ENCODE measurements around the gene ZFYVE28.

Gene ZFYVE28

DNA sequence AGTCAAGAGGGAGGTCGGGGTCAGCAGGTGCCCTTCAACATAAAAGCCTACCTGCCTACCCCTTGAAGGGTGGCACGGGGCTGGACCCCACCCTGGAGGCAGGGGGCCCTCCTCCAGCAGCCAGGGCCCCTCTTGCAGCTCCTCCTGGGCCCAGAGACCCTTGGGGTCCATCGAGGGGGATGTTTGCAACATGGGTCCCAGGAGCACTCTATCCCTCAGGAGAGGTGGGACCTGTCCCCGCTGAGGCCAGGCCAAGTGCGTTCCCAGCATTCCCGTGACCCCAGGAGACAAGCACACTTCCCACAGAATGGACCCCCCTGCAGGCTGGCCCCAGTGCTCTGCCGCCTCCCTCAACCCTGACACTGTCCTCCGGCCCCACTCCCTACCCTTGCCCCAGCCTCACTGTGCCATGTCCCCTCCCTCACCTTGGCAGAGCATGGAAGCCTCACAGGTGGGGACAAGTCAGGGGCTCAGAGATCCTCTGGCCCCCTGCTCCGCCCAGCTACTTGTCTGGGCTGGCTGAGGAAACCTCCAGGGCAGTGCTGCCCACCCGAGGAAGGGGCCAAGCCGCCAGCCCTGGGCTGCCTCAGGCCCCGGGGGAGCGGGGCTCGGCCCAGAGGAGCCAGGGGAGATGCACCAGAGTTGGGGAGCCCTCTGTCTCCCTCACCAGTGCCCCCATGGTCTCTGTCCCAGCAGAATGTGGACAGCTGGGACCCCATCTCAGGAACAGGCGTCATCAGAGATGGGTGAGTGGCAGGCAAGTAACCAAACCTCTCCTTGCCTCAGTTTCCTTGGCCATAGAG lies 158.7 kb downstream of the ZFYVE28 start:
- Mint-ChIP-seq H3K4me3 (no peak overlapping the region), H3K27ac (no peak overlapping the region), H3K27me3 (no peaks in the 10 kb centered on the region), H3K9me3 (no peaks in the 10 kb centered on the region), H3K36me3 (peaks cover 4% of the 10 kb centered on the region), H3K4me1 (peaks cover 29% of the 10 kb centered on the region)
- no peak for ATAC-seq

DNA sequence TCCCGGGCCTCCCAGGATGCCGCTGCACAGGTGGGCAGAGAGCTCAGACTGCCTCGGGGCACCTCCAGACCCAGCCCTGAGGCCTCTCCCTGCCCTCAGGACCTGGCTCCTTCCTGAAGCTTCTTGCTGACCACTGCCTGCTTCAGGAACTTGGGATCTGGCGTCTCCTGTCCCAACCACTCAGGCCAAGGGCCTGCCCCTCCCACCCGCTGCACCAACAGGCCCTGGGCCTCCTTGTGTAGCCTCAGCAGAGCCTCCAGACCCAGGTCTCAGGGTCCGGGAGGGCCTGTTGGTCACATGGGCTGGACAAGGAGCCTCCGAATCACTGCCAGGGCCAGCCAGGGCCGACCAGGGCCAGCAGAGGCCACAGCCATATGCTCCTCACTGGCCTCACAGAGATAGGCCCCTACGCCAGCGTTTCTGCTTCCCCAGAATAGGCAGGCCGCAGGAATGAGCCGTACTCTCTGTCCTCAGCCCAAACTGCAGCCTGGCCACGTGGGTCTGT lies 159.4 kb downstream of the ZFYVE28 start:
- Mint-ChIP-seq H3K4me3 (no peak overlapping the region), H3K27ac (no peak overlapping the region), H3K27me3 (no peaks in the 10 kb centered on the region), H3K36me3 (peaks cover 11% of the 10 kb centered on the region), H3K9me3 (no peaks in the 10 kb centered on the region), H3K4me1 (peaks cover 27% of the 10 kb centered on the region)
- ATAC-seq, result no peak

DNA sequence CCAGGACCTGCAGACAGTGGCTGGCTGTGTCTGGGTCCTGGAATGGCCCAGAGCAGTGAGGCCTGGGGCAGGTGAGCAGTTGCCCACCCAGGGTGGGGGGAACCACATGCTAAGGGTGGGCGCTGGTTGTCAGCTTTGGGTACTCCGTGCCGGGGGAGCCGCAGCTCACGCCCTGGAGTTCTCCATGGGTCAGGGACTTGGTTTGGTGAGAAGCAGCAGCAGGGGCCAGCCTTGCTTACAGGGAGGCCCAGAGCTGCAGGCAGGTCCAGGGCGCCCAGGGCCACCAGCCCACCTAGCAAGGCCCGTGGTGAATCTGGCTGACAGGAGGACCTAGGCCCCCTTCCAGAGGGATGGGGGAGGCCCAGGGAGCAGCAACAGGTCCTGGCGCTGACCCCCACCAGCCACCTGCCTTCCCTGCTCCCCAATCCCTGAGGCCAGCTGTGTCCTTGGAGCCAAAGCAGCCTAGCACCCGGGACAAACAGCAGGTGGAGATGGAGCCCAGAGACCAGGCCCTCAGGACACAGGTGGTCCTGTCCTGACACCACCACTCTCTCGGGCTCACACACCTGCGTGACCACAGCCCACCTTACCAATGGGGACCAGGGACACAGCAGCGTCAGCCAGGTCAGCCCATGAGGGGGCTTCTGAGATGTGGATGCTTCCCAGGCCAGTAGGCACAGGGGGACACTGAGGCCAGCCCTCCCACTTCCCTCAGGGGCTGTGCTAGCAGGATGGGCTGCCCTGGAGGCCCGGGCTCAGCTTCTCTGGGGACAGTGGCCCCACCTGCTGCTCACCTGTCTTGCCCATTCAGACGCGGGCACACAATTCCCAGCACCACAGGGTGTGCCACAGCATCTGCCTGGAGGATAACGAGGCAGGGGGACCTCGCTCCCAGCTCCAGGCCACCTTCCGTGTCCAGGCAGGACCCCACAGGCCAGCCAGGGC lies 160.1 kb downstream of the ZFYVE28 start:
- Mint-ChIP-seq H3K27ac (peak overlapping the region; percentile 79), H3K4me3 (no peak overlapping the region), H3K36me3 (peaks cover 15% of the 10 kb centered on the region), H3K27me3 (no peaks in the 10 kb centered on the region), H3K9me3 (no peaks in the 10 kb centered on the region), H3K4me1 (peaks cover 20% of the 10 kb centered on the region)
- no peak for ATAC-seq

DNA sequence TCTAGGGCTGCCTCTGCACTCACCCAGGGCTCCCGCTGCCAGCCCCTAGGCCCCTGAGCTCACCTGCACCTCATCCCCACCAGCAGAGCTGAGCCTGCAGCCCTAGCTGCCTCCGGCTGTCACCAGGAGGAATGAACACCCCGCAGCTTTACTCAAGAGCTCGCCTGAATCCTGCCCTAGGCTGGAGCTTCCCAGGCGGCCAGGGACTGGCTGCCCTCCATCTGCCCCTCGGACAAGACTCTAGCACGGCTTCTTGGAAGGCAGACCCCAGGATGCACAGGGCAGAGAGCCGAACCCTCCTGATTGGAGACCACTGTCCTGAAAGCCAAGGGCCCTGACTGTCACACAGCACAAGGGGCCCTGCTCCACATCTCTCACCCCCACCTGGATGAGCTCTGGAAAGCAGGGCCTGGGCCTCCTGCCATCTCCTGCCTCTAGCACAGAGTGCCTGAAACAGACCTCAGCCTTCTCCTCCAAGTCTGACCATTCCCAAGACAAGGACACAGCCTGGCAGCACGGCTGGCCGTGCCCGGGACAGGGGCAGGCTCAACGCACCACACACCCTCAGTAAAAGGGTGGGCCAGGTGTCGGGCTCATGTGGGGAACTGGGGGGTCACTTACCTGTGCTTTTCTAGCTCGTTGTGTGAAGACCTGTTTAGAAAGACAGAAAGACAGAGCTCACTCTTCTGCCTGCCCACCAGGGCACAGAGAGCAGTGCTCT lies 160.9 kb downstream of the ZFYVE28 start:
- peaks cover 15% of the 10 kb centered on the region for H3K36me3 Mint-ChIP-seq
- H3K4me1 Mint-ChIP-seq, result peaks cover 18% of the 10 kb centered on the region
- peak overlapping the region; percentile 79 for H3K27ac Mint-ChIP-seq
- H3K4me3 Mint-ChIP-seq, result peak overlapping the region; percentile 19
- no peaks in the 10 kb centered on the region for H3K9me3 Mint-ChIP-seq
- ATAC-seq, result no peak
- H3K27me3 Mint-ChIP-seq, result no peaks in the 10 kb centered on the region

DNA sequence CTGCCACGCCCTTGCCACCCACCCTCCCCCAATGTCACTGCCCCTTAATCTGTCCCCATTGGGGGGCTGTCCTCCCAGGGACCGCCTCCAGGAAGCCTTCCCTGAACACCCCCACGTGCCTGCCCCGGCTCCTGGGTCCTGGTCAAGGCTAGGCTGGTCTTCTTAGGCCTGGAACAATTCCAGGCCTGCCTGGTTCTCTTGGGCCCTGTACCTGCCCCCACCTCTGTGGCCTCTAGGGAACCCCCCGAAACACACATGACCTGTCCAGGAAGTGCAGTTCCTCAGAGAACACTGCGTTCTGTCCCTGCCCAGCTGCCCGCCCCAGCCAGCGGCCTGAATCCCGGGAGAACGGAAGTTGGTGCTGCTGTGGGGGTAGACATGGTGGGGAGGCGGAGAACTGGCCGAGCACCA lies 161.7 kb downstream of the ZFYVE28 start:
- H3K27ac Mint-ChIP-seq, result peak overlapping the region; percentile 79
- H3K27me3 Mint-ChIP-seq, result no peaks in the 10 kb centered on the region
- peak overlapping the region; percentile 19 for H3K4me3 Mint-ChIP-seq
- peaks cover 18% of the 10 kb centered on the region for H3K4me1 Mint-ChIP-seq
- no peaks in the 10 kb centered on the region for H3K9me3 Mint-ChIP-seq
- H3K36me3 Mint-ChIP-seq, result peaks cover 20% of the 10 kb centered on the region
- peak; percentile 13 for ATAC-seq

DNA sequence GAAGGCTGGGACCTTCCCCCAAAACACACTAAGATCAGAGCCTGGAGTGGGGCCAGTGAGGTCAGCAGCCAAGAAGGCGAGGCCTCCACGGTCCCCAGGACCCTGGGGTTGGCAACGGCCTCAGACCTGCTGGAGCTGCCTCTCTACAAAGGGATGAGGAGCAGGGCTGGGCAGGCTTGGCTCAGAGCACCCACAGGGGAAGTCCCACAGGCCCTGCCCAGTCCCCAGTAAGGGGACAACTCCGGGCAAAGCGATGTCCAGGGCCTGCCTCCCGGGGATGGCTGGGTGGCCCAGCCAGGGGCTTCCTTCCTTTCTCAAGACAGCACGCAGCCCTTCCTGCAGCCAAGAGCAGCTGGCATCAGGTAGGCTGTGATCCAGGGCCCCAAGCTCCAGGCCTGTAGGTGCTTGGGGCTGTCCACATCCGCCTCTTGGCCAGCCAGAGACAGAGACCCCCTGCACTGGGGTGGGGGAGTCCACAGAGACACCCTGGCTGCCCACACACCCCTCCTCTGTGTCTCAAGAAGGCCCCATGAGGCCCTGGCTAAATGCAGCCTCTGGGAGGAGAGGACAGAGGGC lies 162.2 kb downstream of the ZFYVE28 start:
- no peaks in the 10 kb centered on the region for H3K9me3 Mint-ChIP-seq
- peaks cover 25% of the 10 kb centered on the region for H3K36me3 Mint-ChIP-seq
- ATAC-seq, result no peak
- no peak overlapping the region for H3K4me3 Mint-ChIP-seq
- no peaks in the 10 kb centered on the region for H3K27me3 Mint-ChIP-seq
- peak overlapping the region; percentile 79 for H3K27ac Mint-ChIP-seq
- H3K4me1 Mint-ChIP-seq, result peaks cover 18% of the 10 kb centered on the region

DNA sequence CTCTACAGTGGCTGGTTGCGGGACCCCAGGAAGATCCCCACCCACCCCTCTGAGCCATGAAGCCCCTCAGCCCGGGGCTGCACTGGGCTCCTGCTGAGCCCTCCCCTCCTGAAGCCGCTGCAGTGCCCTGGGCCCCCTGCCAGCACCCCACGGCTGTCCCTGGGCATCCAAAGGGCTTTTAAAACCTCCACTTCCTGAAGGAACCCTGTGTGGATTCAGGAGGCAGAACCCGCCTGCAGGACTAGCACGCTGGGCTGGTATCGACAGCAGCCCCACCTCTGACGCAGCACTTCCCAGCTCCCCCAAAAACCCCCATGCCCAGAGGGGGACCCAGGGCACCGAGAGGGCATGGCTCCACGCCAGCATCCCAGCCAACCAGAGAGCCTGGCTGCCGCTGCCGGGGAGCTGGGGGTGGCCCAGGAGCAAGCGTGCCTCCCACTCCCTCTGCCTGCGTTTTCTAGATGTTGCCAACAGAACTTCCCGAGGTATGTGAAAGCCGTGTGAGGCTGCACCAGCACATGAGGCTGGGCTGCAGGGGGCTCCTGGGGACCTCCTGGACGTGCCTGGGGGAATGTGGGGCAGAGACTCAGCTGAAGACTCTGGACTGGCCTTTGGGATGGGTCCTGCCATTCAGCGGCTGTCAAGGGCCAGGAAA lies 162.8 kb downstream of the ZFYVE28 start:
- Mint-ChIP-seq H3K27me3 (no peaks in the 10 kb centered on the region), H3K9me3 (no peaks in the 10 kb centered on the region), H3K27ac (peak overlapping the region; percentile 79), H3K4me3 (no peak overlapping the region), H3K4me1 (peaks cover 18% of the 10 kb centered on the region), H3K36me3 (peaks cover 25% of the 10 kb centered on the region)
- no peak for ATAC-seq

DNA sequence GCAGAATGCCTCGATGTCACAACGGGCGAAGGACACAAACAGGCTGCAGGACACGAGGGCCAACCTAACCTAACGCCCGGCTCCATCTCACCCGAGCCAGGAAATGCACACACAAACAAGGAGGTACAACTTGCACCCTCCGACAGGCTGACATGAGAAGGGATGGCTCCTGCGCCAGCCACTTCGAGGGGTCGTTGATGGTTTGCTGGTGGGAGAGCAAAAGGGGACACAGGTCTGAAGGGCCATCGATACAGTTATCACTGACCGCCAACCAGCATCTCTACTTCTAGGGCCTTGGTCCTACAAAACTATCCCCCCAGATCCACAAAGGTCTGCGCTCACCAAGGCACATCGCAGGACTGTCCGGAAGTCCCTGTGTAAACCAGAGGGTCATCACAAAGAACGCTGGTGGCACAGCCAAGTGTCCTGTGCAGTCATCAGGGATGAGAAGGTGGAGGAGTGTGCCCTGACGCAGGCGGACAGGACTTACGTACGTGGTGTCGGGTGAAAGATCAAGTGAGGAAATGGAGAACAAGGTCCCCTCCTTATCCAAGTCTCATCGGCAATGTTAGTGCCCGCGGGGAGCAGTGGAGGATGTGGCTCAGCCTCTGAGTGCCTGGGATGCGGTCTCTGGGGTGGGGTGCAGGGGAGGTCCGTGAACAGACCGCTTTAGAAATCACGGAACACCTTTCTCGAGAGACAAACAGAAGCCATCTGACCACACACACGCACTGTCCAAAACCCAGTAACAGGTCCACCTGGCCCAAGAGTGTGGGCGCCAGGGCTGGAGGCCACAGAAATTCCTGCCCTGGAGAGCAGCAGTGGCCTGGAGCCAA lies 163.6 kb downstream of the ZFYVE28 start:
- H3K27ac Mint-ChIP-seq, result peak overlapping the region; percentile 1
- H3K27me3 Mint-ChIP-seq, result no peaks in the 10 kb centered on the region
- no peak overlapping the region for H3K4me3 Mint-ChIP-seq
- peaks cover 30% of the 10 kb centered on the region for H3K36me3 Mint-ChIP-seq
- no peak for ATAC-seq
- peaks cover 18% of the 10 kb centered on the region for H3K4me1 Mint-ChIP-seq
- no peaks in the 10 kb centered on the region for H3K9me3 Mint-ChIP-seq

DNA sequence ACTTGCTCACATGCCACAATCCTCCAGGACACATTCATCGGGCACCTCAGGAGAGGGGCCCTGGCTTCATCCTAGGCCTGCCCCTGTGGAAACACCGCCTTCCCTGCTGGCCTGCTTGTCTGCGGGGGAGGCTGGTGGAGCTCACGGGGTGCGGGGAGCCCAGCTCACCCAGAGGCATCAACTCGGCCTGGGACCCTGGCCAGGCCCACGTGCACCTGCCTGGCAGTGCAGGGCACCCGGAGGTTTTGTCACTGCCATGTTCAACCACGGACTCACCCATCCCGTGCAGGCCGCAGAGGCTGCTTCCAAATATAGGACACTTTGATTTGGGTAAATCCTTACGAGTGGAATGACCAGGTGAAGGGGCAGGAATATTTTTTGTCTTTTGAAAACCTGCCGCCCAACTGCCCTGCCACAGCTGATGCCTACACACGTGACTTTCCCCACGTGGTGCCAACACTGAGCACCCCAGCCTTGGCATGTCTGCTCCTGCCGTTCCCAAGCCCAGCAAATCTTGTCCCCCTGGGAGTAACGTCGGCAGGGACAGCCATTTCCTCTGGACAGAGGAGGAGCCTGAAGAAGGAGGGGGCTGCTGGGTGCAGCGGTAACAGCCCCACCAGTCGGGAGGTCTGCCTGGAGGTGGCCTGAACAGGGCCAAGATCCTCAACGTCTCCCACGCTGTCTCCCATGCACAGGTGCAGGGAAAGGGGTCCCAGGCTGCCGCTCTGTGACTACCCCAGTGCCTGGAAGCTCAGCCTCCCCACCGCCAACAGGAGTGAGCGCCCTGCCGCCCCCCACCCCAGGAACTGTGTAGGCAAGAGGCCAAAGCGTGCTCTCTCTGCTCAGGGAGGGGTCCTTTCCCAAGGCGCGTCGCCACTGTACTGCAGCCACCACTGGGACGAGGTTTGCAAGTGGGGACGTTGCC lies 165.0 kb downstream of the ZFYVE28 start:
- ATAC-seq, result no peak
- no peak overlapping the region for H3K27ac Mint-ChIP-seq
- H3K27me3 Mint-ChIP-seq, result no peaks in the 10 kb centered on the region
- H3K9me3 Mint-ChIP-seq, result no peaks in the 10 kb centered on the region
- H3K4me3 Mint-ChIP-seq, result no peak overlapping the region
- H3K4me1 Mint-ChIP-seq, result peaks cover 18% of the 10 kb centered on the region
- H3K36me3 Mint-ChIP-seq, result peaks cover 31% of the 10 kb centered on the region

DNA sequence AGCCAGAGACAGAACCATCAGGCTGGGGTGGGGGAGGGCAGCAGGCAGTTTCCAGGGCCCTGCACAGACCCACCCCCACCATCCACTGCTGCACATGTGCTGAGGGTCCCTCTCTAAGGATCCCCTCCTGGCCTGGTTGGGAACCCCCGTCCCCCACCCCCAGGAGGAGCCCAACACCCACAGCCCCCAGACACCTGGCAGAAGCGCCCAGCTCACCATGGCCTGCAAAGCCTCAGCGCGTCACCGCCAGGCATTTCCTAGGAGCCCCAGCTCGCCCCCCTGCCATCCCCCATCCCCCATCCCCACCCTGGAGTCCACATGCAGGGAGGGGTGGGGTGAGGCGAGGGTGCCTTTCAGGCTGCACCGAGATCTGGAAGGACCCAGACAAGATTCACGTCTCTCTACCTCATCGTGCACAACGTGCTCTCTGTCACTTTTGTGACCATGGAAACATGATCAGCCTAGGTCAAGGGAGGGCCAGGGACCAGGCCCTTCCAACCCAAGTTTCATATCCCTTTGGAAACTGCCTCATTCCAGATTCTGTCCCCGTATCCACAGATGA lies 165.8 kb downstream of the ZFYVE28 start:
- Mint-ChIP-seq H3K27me3 (no peaks in the 10 kb centered on the region), H3K36me3 (peaks cover 31% of the 10 kb centered on the region), H3K9me3 (no peaks in the 10 kb centered on the region), H3K4me1 (peaks cover 13% of the 10 kb centered on the region), H3K27ac (no peak overlapping the region), H3K4me3 (no peak overlapping the region)
- no peak for ATAC-seq

DNA sequence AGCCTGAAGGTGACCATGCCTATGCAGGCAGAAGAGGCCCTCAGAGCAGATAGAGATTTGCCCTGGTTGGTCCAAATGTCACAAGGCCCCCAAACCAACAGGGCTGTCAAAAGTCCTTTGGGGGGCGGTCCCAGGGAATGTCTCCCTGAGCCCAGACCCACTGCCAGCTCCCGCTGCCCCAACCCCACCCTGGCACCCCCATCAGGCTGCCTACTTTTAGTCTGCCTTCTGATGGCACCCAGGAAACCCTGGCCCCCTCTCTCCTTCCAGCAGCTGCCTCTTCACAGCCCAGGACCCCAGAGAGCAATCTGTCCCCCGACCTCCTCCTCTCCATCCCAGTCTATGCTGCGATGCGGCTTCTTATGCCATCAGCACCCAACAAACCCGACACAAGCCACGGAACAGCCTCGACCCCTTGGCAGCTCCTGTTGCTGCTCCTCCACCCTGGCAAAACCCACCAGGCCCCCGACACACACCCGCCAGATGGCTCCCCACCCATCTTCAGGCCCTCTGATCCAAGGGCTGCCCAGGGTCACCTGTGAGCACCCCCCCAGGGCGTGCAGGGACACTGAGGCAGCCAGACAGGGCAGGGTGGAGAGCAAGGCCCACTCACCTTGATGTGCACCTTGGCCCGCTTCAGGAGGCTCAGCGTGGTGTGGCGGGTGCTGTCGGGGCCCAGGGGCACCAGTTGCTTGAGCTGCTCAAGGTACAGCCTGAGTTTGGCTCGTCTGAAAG lies 166.5 kb downstream of the ZFYVE28 start:
- H3K9me3 Mint-ChIP-seq, result no peaks in the 10 kb centered on the region
- no peak overlapping the region for H3K4me3 Mint-ChIP-seq
- H3K4me1 Mint-ChIP-seq, result peaks cover 7% of the 10 kb centered on the region
- peaks cover 31% of the 10 kb centered on the region for H3K36me3 Mint-ChIP-seq
- no peak for ATAC-seq
- H3K27ac Mint-ChIP-seq, result peak overlapping the region; percentile 62
- no peaks in the 10 kb centered on the region for H3K27me3 Mint-ChIP-seq

Measured in stimulated activated memory B cell treated with anti-CD40 and anti-IgM and Interleukin-4, amounts not matched to agents 10 μg/mL and 1 μg/mL and 100 μg/mL, for 72 hours (primary cell).